Keratinocyte (primary cell): Measurements from ENCODE around the gene RHOF. TPM values are rescaled to one million over a fixed set of nuclear protein-coding genes. Genes with fewer than 3 reads are reported as not detected.

ENCODE experiments used
- DNase-seq: peaks from one replicate; pipeline ENCODE4 v3.0.0-alpha.2; 2011; ENCODE audit warnings: low read depth, missing footprints, low spot score
- FAIRE-seq: peaks from 2 replicates; lab custom pipeline; 2011; peaks lifted over from hg19 to GRCh38; lab: Jason Lieb, UNC
- H2AFZ ChIP-seq: 2 replicates; pipeline ENCODE4 v1.6.0; 2012; ENCODE audit warnings: low read length, control low read depth, inconsistent platforms; ENCODE audit not compliant: control insufficient read depth
- H3K27ac ChIP-seq: 2 replicates; pipeline ENCODE4 v1.5.1; 2011; ENCODE audit warnings: low read length; ENCODE audit not compliant: control insufficient read depth, insufficient read depth
- H3K27me3 ChIP-seq: 3 replicates; pipeline ENCODE4 v1.6.0; 2011; ENCODE audit warnings: low read length; ENCODE audit not compliant: control insufficient read depth, insufficient read depth; ENCODE audit errors: extremely low read depth
- H3K36me3 ChIP-seq, 2 experiments: 2 replicates in 1 of 2; 3 replicates in 1 of 2; pipeline ENCODE4 v1.5.1; 2011; ENCODE audit warnings: low read length in 2 of 2, mild to moderate bottlenecking in 1 of 2; ENCODE audit not compliant: control insufficient read depth in 2 of 2, insufficient read depth in 2 of 2; ENCODE audit errors: extremely low read depth in 1 of 2
- H3K4me1 ChIP-seq: 3 replicates; pipeline ENCODE4 v1.5.1; 2011; ENCODE audit warnings: low read length; ENCODE audit not compliant: control insufficient read depth, insufficient read depth; ENCODE audit errors: extremely low read depth
- H3K4me2 ChIP-seq: 3 replicates; pipeline ENCODE4 v1.6.0; 2011; ENCODE audit warnings: low read depth, low read length; ENCODE audit not compliant: control insufficient read depth, insufficient read depth; ENCODE audit errors: extremely low read depth
- H3K4me3 ChIP-seq, 3 experiments: fragments of 200-600 bp in 1 of 3; sonication (generic) in 1 of 3; 2 replicates in 2 of 3; 3 replicates in 1 of 3; pipeline ENCODE4 v1.5.1; 2011 to 2016; ENCODE audit warnings: low read length in 3 of 3, mild to moderate bottlenecking in 3 of 3, control low read depth in 2 of 3, inconsistent platforms in 1 of 3, low read depth in 1 of 3, mixed read lengths in 1 of 3, mixed run types in 1 of 3, moderate library complexity in 1 of 3; ENCODE audit not compliant: control insufficient read depth in 2 of 3, insufficient read depth in 2 of 3; ENCODE audit errors: extremely low read depth in 1 of 3
- H3K79me2 ChIP-seq: 2 replicates; pipeline ENCODE4 v1.6.0; 2012; ENCODE audit warnings: low read length; ENCODE audit not compliant: control insufficient read depth, insufficient read depth
- H3K9ac ChIP-seq: 3 replicates; pipeline ENCODE4 v1.6.0; 2011; ENCODE audit warnings: low read length; ENCODE audit not compliant: control insufficient read depth, insufficient read depth; ENCODE audit errors: extremely low read depth
- H3K9me1 ChIP-seq: 3 replicates; pipeline ENCODE4 v1.6.0; 2011; ENCODE audit warnings: low read length; ENCODE audit not compliant: control insufficient read depth, insufficient read depth; ENCODE audit errors: extremely low read depth
- H3K9me3 ChIP-seq: 2 replicates; pipeline ENCODE4 v1.5.1; 2012; ENCODE audit warnings: low read depth, low read length; ENCODE audit not compliant: control insufficient read depth
- H4K20me1 ChIP-seq: 3 replicates; pipeline ENCODE4 v1.6.0; 2011; ENCODE audit warnings: low read length; ENCODE audit not compliant: control insufficient read depth, insufficient read depth; ENCODE audit errors: extremely low read depth
- EZH2 ChIP-seq: IDR thresholded peaks from one replicate; pipeline ENCODE4 v1.6.1; 2012; ENCODE audit warnings: inconsistent platforms, mild to moderate bottlenecking, low read length, moderate library complexity
- dilution Hi-C: fragments of 300-500 bp; cut with MboI; formaldehyde crosslinking; loops from one replicate; pipeline ENCODE4 v1.7.0; 2020; ENCODE audit warnings: low sequenced_read_pairs; ENCODE audit not compliant: extremely low pct_ligation_motif_present
- polyA plus RNA-seq, 5 experiments: library from polyadenylated mRNA; depleted of rRNA in 3 of 5; stranded (reverse) in 3 of 5; stranded (forward) in 1 of 5; unstranded in 1 of 5; fragments of >200 nt; gene quantifications; 1 replicate in 1 of 5; 2 replicates in 3 of 5; 3 replicates in 1 of 5; pipeline versions ENCODE4 v1.2.1 to v1.2.3, GENCODE V29; 2011 to 2012; ENCODE audit warnings: missing spikeins in 2 of 5, low read depth in 1 of 5, low replicate concordance in 1 of 5
- TF ChIP-seq, protein P1 (sequence below), 3 experiments: IDR thresholded peaks in 1 of 3; conservative IDR thresholded peaks in 1 of 3; optimal IDR thresholded peaks in 1 of 3; 2 replicates in 2 of 3; 3 replicates in 1 of 3; pipeline versions ENCODE3 to v1.5.1; 2011; ENCODE audit warnings: low read length in 3 of 3, mild to moderate bottlenecking in 3 of 3, moderate library complexity in 2 of 3, control low read depth in 1 of 3, inconsistent platforms in 1 of 3; ENCODE audit not compliant: insufficient read depth in 2 of 3; ENCODE audit errors: extremely low read depth in 1 of 3

The RHOF gene
- polyA plus RNA-seq, 1 donor (not counting 4 experiments of a cell fraction or from before 2014, with no cell fraction given), result 2.8 TPM

DNA sequence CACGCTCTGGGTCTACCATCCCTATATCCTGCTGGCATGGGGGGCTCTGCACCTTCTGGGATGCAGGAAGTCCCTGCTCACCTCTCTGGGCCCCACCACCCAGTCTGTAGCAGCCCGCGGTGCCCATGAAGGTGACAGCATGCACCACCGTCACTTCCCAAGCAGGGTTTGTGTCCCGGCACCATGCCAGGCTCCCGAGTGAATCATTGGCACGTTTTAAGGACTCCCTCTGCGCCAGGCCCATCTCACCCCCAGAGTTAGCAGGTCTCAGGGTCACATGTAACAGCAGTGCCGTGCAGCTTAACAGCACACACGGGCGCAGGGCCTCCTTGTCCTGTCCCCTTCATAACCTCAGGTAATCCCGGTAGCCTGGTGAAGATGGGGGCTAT lies 30.2 kb upstream of the RHOF start:
- Histone ChIP-seq H3K27me3 (no peaks in the 10 kb centered on the region), H2AFZ (no peak overlapping the region), H3K27ac (no peak overlapping the region), H3K9me3 (no peaks in the 10 kb centered on the region), H3K36me3 (peaks cover 33 to 45% of the 10 kb centered on the region in 2 experiments), H3K9me1 (no peaks in the 10 kb centered on the region), H3K9ac (no peak overlapping the region), H3K79me2 (peaks cover 3% of the 10 kb centered on the region), H3K4me3 (no peak overlapping the region), H4K20me1 (peaks cover 2% of the 10 kb centered on the region), H3K4me1 (no peaks in the 10 kb centered on the region), H3K4me2 (no peak overlapping the region)
- dilution Hi-C loops, result no loop called here
- no peak for FAIRE-seq
- no peak for DNase-seq
- TF ChIP-seq, protein P1, sequence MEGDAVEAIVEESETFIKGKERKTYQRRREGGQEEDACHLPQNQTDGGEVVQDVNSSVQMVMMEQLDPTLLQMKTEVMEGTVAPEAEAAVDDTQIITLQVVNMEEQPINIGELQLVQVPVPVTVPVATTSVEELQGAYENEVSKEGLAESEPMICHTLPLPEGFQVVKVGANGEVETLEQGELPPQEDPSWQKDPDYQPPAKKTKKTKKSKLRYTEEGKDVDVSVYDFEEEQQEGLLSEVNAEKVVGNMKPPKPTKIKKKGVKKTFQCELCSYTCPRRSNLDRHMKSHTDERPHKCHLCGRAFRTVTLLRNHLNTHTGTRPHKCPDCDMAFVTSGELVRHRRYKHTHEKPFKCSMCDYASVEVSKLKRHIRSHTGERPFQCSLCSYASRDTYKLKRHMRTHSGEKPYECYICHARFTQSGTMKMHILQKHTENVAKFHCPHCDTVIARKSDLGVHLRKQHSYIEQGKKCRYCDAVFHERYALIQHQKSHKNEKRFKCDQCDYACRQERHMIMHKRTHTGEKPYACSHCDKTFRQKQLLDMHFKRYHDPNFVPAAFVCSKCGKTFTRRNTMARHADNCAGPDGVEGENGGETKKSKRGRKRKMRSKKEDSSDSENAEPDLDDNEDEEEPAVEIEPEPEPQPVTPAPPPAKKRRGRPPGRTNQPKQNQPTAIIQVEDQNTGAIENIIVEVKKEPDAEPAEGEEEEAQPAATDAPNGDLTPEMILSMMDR (optimal IDR thresholded peaks at IDR 0.05 in 1 of 3, IDR thresholded peaks at IDR 0.05 in 1 of 3, conservative IDR thresholded peaks at IDR 0.05 in 1 of 3; ENCODE audit: extremely low read depth in 1 of 3, insufficient read depth in 2 of 3, low read length in 3 of 3), result no peak
- no peak for TF ChIP-seq EZH2

DNA sequence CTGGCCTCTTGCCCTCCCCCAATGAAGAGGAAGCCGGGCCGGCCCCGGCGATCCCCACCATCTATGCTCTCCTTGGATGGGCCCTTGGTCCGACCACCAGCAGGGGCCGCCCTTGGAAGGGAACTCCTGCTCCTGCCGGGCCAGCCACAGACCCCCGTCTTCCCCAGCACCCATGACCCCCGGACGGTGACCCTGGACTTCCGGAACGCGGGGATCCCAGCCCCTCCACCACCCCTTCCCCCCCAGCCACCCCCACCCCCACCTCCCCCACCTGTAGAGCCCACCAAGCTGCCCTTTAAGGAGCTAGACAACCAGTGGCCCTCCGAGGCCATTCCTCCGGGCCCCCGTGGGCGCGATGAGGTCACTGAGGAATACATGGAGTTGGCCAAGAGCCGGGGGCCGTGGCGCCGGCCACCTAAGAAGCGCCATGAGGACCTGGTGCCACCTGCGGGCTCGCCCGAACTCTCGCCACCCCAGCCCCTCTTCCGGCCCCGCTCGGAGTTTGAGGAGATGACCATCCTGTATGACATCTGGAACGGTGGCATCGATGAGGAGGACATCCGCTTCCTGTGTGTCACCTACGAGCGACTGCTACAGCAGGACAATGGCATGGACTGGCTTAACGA lies 29.7 kb upstream of the RHOF start:
- Histone ChIP-seq H4K20me1 (no peaks in the 10 kb centered on the region), H3K36me3 (peaks cover 30 to 44% of the 10 kb centered on the region in 2 experiments), H3K9me3 (no peaks in the 10 kb centered on the region), H3K4me1 (no peaks in the 10 kb centered on the region), H2AFZ (no peak overlapping the region), H3K9ac (no peak overlapping the region), H3K27me3 (no peaks in the 10 kb centered on the region), H3K27ac (no peak overlapping the region), H3K4me3 (no peak overlapping the region), H3K4me2 (no peak overlapping the region), H3K79me2 (peaks cover 3% of the 10 kb centered on the region), H3K9me1 (no peaks in the 10 kb centered on the region)
- dilution Hi-C loops, result no loop called here
- no peak for FAIRE-seq
- no peak for DNase-seq
- TF ChIP-seq EZH2, result no peak
- TF ChIP-seq, protein P1 (optimal IDR thresholded peaks at IDR 0.05 in 1 of 3, IDR thresholded peaks at IDR 0.05 in 1 of 3, conservative IDR thresholded peaks at IDR 0.05 in 1 of 3; ENCODE audit: extremely low read depth in 1 of 3, insufficient read depth in 2 of 3, low read length in 3 of 3), result peak in 1 of 3 experiments; percentile 21
